Smooth muscle cell (in vitro differentiated cells): Measurements from ENCODE around the gene NDUFB3. TPM values are rescaled to one million over a fixed set of nuclear protein-coding genes. Genes with fewer than 3 reads are reported as not detected.
"Not testable (repeated sequence)": the region's sequence is repeated elsewhere in the genome, so short reads cannot be mapped to it uniquely, and the experiment has no call there.

Experiments used
- DNase-seq: peaks from one replicate; lab custom pipeline; 2025; ENCODE audit not compliant: unreplicated experiment; lab: John Stamatoyannopoulos, UW
- H2AFZ ChIP-seq: fragments of 200-600 bp; sonication (generic); 2 replicates; pipeline ENCODE4 v1.6.0; 2016; ENCODE audit warnings: antibody characterized with exemption, low read depth, mild to moderate bottlenecking
- H3F3A ChIP-seq: fragments of 200-600 bp; sonication (generic); 2 replicates; pipeline ENCODE4 v1.6.0; 2017; ENCODE audit warnings: antibody characterized with exemption, low read depth
- H3K27ac ChIP-seq: fragments of 200-600 bp; sonication (generic); 2 replicates; pipeline ENCODE4 v1.5.1; 2016; ENCODE audit warnings: low read depth, mild to moderate bottlenecking
- H3K27me3 ChIP-seq: fragments of 200-600 bp; sonication (generic); 2 replicates; pipeline ENCODE4 v1.6.1; 2016; ENCODE audit warnings: low read depth, mild to moderate bottlenecking
- H3K36me3 ChIP-seq: fragments of 200-600 bp; sonication (generic); 2 replicates; pipeline ENCODE4 v1.5.1; 2016; ENCODE audit warnings: low read depth
- H3K4me1 ChIP-seq: fragments of 200-600 bp; sonication (generic); 2 replicates; pipeline ENCODE4 v1.5.1; 2016; ENCODE audit warnings: low read depth
- H3K4me2 ChIP-seq: fragments of 200-600 bp; sonication (generic); 2 replicates; pipeline ENCODE4 v1.6.0; 2016; ENCODE audit warnings: mild to moderate bottlenecking
- H3K4me3 ChIP-seq: fragments of 200-600 bp; sonication (generic); 2 replicates; pipeline ENCODE4 v1.5.1; 2016; ENCODE audit warnings: mild to moderate bottlenecking
- H3K79me2 ChIP-seq: fragments of 200-600 bp; sonication (generic); 2 replicates; pipeline ENCODE4 v1.6.0; 2016; ENCODE audit warnings: low read depth, mild to moderate bottlenecking
- H3K9ac ChIP-seq: fragments of 200-600 bp; sonication (generic); 2 replicates; pipeline ENCODE4 v1.6.0; 2016; ENCODE audit warnings: low read depth
- H3K9me3 ChIP-seq: fragments of 200-600 bp; sonication (generic); replicated peaks from 2 replicates; pipeline ENCODE4 v1.5.1; 2016; ENCODE audit warnings: low read depth
- H4K20me1 ChIP-seq: fragments of 200-600 bp; sonication (generic); 2 replicates; pipeline ENCODE4 v1.6.0; 2016; ENCODE audit warnings: low read depth
- CTCF ChIP-seq: fragments of 200-600 bp; sonication (generic); IDR thresholded peaks from 2 replicates; pipeline ENCODE4 v1.5.1; 2017; ENCODE audit warnings: borderline replicate concordance, mild to moderate bottlenecking, antibody characterized with exemption; ENCODE audit not compliant: insufficient read depth, poor library complexity, severe bottlenecking
- WGBS: methylation state at CpG from one replicate; pipeline ENCODE4 v1.1.7; 2016; ENCODE audit warnings: low lambda C conversion rate; 5-methylcytosine and 5-hydroxymethylcytosine counted together
- polyA plus RNA-seq: library from polyadenylated mRNA; unstranded; fragments of >200 nt; fragmentation: Nextera tagmentation; extraction: Ambion mirVana; gene quantifications from 2 replicates; pipeline ENCODE4 v1.2.1, GENCODE V29; 2016
- total RNA-seq: library from RNA; depleted of rRNA; stranded (reverse); fragments of >200 nt; gene quantifications from 2 replicates; pipeline ENCODE4 v1.2.3, GENCODE V29; 2014

Gene NDUFB3
- total and polyA plus RNA-seq, 2 experiments from 2014 or later: 88.6 to 216 TPM

GRCh38 chr2:201116115-201116958 is 44.5 kb downstream of the NDUFB3 start, which contains the start of gene CFLAR:
CFLAR (plus strand) TSS chr2:201116164; CDS start chr2:201129866, 13,702 bp downstream.
- Histone ChIP-seq H3K27ac (peak within 1 kb of the TSS; percentile 95), H4K20me1 (peaks cover 10% of the 10 kb centered on the region), H3K79me2 (peaks cover 31% of the 10 kb centered on the region), H3K4me2 (peak within 1 kb of the TSS; percentile 92), H3F3A (peaks cover 14% of the 10 kb centered on the region), H3K9me3 (no peaks in the 10 kb centered on the region), H3K4me3 (peak within 1 kb of the TSS; percentile 78), H3K4me1 (peaks cover 3% of the 10 kb centered on the region), H3K9ac (peak within 1 kb of the TSS; percentile 89), H2AFZ (peak within 1 kb of the TSS; percentile 94), H3K36me3 (no peaks in the 10 kb centered on the region), H3K27me3 (no peaks in the 10 kb centered on the region)
- peak; percentile 45 for DNase-seq
- 5% methylated on average over 52 of the region's 75 CpGs for WGBS
- no peak for TF ChIP-seq CTCF

- WGBS: 38% methylated on average over 22 of the region's 22 CpGs
- Histone ChIP-seq H3K9me3 (no peaks in the 10 kb centered on the region), H3K9ac (peak overlapping the region; percentile 89), H4K20me1 (peaks cover 12% of the 10 kb centered on the region), H2AFZ (peak overlapping the region; percentile 94), H3K4me1 (peaks cover 3% of the 10 kb centered on the region), H3F3A (peaks cover 14% of the 10 kb centered on the region), H3K36me3 (no peaks in the 10 kb centered on the region), H3K27ac (peak overlapping the region; percentile 95), H3K4me2 (peak overlapping the region; percentile 92), H3K4me3 (peak overlapping the region; percentile 78), H3K27me3 (no peaks in the 10 kb centered on the region), H3K79me2 (peaks cover 35% of the 10 kb centered on the region)
- peak; percentile 31 for DNase-seq
- peak; percentile 13 for TF ChIP-seq CTCF
Measured at GRCh38 chr2:201116959-201117734, 45.3 kb downstream of the NDUFB3 start.

- peak overlapping the region; percentile 95 for H3K27ac ChIP-seq
- H4K20me1 ChIP-seq: peaks cover 12% of the 10 kb centered on the region
- H3F3A ChIP-seq: peaks cover 14% of the 10 kb centered on the region
- H2AFZ ChIP-seq, H3K4me1 ChIP-seq, DNase-seq, H3K9me3 ChIP-seq, H3K36me3 ChIP-seq, H3K27me3 ChIP-seq: not testable (repeated sequence)
- H3K79me2 ChIP-seq: peaks cover 35% of the 10 kb centered on the region
- peak overlapping the region; percentile 89 for H3K9ac ChIP-seq
- peak overlapping the region; percentile 92 for H3K4me2 ChIP-seq
- WGBS: 70% methylated on average over 13 of the region's 13 CpGs
- peak overlapping the region; percentile 78 for H3K4me3 ChIP-seq
Measured at GRCh38 chr2:201117735-201118094, 45.9 kb downstream of the NDUFB3 start.
